Measurements from ENCODE around the gene CSHL1.
"Not testable (repeated sequence)": the region's sequence is repeated elsewhere in the genome, so short reads cannot be mapped to it uniquely, and the experiment has no call there.

CSHL1 gene

GRCh38 chr17:63881935-63882601 lies 29.0 kb downstream of the CSHL1 start, which contains the start of gene GH2:
TSS of gene GH2 (minus strand) at chr17:63881944. CDS start at chr17:63881801, 143 bp downstream.
- FAIRE-seq = no peak

GRCh38 chr17:63881337-63881736 lies 29.7 kb downstream of the CSHL1 start:
- FAIRE-seq = not testable (repeated sequence)

DNA sequence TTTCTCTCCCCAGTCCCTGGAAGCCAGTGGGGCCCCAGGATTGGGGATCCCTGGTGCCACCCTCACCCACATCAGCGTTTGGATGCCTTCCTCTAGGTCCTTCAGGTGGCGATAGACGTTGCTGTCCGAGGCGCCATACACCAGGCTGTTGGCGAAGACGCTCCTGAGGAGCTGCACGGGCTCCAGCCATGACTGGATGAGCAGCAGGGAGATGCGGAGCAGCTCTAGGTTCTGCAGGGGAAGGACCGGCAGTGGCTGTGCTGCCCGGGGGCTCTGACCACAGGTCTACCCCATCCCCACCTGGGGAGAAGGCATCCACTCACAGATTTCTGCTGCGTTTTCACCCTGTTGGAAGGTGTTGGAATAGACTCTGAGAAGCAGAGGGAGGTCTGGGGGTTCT lies 30.4 kb downstream of the CSHL1 start:
- FAIRE-seq = no peak

- not testable (repeated sequence) for FAIRE-seq
These were observed 32.6 kb downstream of the CSHL1 start for GRCh38 chr17:63878413-63878812.

GRCh38 chr17:63874693-63875092 lies 36.4 kb downstream of the CSHL1 start:
- FAIRE-seq = not testable (repeated sequence)

DNA sequence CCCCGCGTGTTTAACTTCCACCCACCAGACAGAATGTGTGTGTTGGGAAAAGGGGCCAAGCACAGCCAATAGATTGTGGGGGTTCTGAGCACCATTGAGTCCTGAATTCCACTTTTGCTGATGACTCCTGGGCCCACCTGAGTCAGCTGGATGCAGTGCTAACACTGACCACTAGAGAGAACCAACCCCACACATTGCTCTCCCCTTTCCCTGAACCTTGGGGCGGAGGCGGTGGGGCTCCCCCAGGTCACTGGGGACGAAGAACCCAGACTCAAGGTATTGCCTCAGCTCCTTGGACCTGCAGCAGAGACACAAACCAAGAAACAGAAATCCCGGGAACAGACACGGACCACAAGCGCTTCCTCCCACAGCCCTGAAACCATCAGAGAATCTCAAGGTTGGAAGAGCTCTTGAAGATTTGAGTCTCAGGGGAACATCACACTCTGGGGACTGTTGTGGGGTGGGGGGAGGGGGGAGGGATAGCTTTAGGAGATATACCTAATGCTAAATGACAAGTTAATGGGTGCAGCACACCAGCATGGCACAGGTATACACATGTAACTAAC lies 36.9 kb downstream of the CSHL1 start:
- FAIRE-seq = not testable (repeated sequence)

DNA sequence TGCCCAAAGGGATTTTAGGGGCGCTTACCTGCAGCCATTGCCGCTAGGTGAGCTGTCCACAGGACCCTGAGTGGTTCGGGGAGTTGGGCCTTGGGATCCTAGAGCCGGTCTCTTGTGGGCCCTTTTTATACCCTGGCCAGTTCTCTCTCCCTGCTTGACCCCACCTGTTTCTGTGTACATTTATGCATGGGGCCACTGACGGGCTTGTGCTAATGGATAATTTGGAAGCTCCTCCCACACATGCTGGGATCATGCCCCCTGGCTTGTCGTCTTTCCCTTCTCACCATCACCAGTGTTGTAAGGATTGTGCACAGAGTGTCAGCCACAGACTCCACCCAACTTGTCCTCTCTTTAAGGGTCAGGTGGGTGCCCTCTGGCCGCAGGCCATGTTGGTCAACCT lies 37.5 kb downstream of the CSHL1 start, which contains the start of gene CSH2:
Gene CSH2 (minus strand): TSS at position 101 of the 400 bp plus-strand sequence. CDS start 63 bp downstream, at position 38.
- FAIRE-seq = not testable (repeated sequence)

DNA sequence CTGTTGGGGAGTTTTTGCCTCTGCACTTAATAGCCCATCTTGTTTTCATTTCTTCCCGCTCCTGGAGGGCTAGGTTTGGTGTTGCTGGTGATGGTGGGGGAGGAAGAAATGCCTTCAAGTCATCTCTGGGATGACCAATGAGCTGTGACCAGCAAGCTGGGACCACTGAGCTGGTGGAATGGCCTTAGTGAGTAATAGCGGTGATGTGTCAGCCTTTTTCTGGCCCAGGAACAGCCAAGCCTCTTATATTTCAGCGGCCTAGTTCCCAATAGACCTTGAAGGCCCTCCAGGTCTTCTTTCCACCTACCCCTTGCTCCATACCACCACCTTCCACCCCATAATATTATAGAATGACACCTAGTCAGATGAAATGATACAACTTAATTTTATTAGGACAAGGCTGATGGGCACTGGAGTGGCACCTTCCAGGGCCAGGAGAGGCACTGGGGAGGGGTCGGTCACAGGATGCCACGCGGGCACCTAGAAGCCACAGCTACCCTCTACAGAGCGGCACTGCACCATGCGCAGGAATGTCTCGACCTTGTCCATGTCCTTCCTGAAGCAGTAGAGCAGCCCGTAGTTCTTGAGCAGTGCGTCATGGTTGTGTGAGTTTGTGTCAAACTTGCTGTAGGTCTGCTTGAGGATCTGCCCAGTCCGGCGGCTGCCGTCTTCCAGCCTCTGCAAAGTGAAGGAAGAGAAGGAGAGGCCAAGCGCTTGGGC lies 39.3 kb downstream of the CSHL1 start:
- FAIRE-seq = not testable (repeated sequence)

GRCh38 chr17:63870292-63870665 lies 40.8 kb downstream of the CSHL1 start:
- FAIRE-seq = not testable (repeated sequence)

- not testable (repeated sequence) for FAIRE-seq
These were observed 41.4 kb downstream of the CSHL1 start for GRCh38 chr17:63869491-63870291.

- not testable (repeated sequence) for FAIRE-seq
These were observed 44.4 kb downstream of the CSHL1 start for GRCh38 chr17:63866625-63867024.
